Choroid plexus epithelial cell (primary cell): Measurements from ENCODE around the gene PKIG.
A peak's percentile ranks its signal among the peaks of the same experiment; 100 is the strongest.
"Not testable (repeated sequence)": the region's sequence is repeated elsewhere in the genome, so short reads cannot be mapped to it uniquely, and the experiment has no call there.

Experiments used
- DNase-seq: peaks from one replicate; pipeline ENCODE4 v3.0.0-alpha.2; 2010; ENCODE audit warnings: low read depth
- H3K4me3 ChIP-seq: 2 replicates; pipeline ENCODE4 v1.5.1; 2011; ENCODE audit warnings: low read depth, mild to moderate bottlenecking, control low read depth, low read length, moderate library complexity
- CTCF ChIP-seq: conservative IDR thresholded peaks from 2 replicates; pipeline ENCODE4 v1.5.1; 2011; ENCODE audit warnings: low read depth, mild to moderate bottlenecking, control low read depth, inconsistent platforms, low read length, moderate library complexity

The PKIG gene

GRCh38 chr20:44649976-44650375 is 67.6 kb downstream of the PKIG start:
- no peak for TF ChIP-seq CTCF
- H3K4me3 ChIP-seq = no peak overlapping the region
- no peak for DNase-seq

DNA sequence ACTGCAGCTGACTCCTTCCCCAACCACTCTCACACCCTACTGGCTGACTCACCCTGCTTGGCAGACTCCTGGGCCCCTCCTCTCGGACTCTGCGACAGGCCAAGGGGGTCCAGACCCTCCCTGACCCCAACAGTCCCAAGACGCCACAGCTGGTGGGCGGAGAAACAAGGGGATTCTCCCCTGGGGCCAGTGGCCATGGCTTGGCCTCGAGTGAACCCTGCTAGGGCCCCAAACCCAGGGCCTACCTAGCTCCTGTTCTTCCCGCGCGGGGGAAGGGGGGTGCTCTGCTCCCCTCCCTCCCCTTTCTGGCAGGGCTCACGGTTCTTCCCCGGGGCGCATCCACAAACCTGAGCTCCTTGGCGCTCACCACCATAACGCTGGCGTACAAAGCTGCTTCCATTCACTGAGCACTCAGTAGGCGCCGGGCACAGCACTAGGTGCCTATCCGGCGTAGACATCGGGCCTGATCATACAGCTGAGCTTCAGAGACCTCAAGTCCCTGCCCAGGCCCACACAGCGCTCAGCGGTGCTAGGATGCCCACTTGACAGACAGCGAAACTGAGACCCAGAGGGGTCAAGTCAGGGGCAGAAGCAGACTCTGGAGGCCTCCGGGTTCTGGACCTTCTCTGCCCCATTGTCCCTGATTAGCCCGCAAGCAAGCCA is 68.5 kb downstream of the PKIG start:
- no peak for DNase-seq
- TF ChIP-seq CTCF = no peak
- peak overlapping the region; percentile 67 for H3K4me3 ChIP-seq

- no peak for DNase-seq
- H3K4me3 ChIP-seq = peak overlapping the region; percentile 67
- no peak for TF ChIP-seq CTCF
These were observed 69.0 kb downstream of the PKIG start for GRCh38 chr20:44651434-44651683.

GRCh38 chr20:44651684-44652423 is 69.5 kb downstream of the PKIG start, which contains the start of gene ADA:
Gene ADA, minus strand, starts transcription at chr20:44651699. Its CDS starts 92 bp downstream, at chr20:44651607.
- DNase-seq = peak; percentile 32
- H3K4me3 ChIP-seq = peak within 1 kb of the TSS; percentile 67
- TF ChIP-seq CTCF = no peak

- no peak for TF ChIP-seq CTCF
- DNase-seq = no peak
These were observed 71.2 kb downstream of the PKIG start for GRCh38 chr20:44653546-44653945.

DNA sequence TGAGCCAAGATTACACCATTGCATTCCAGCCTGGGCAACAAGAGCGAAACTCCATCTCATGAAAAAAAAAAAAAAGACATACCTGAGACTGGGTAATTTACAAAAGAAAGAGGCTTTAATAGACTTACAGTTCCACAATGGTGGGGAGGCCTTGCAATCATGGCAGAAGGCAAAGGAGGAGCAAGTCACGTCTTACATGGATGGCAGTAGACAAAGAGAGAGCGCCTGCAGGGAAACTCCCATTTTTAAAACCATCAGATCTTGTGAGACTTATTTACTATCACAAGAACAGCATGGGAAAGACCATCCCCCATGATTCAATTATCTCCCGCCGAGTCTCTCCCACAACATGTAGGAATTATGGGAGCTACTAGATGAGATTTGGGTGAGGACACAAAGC is 71.8 kb downstream of the PKIG start:
- DNase-seq, H3K4me3 ChIP-seq: not testable (repeated sequence)

More at GRCh38 chr20:44653546-44653945, 71.2 kb downstream of the PKIG start:
- no peak overlapping the region for H3K4me3 ChIP-seq

GRCh38 chr20:44656448-44656847 is 74.1 kb downstream of the PKIG start:
- no peak for DNase-seq
- no peak for TF ChIP-seq CTCF
- no peak overlapping the region for H3K4me3 ChIP-seq
